Measurements from ENCODE around the gene ELMO2.

ELMO2 gene

GRCh38 chr20:46367967-46368901, 38.2 kb downstream of the ELMO2 start:
- H3F3A ChIP-seq (ENCODE audit: control insufficient read depth, insufficient read depth) = peaks cover 6% of the 10 kb centered on the region; the same call in 1 of the 2 replicates
- H3K27me3 ChIP-seq (ENCODE audit: control insufficient read depth, low read length) = no peaks in the 10 kb centered on the region
- peaks cover 8% of the 10 kb centered on the region for H3K4me1 ChIP-seq (ENCODE audit: control insufficient read depth, low read length)
- peaks cover 4% of the 10 kb centered on the region; the same call in 1 of the 2 replicates for H4K20me1 ChIP-seq (ENCODE audit: control insufficient read depth, insufficient read depth, low read depth, low read length)
- no peak overlapping the region for H3K4me3 ChIP-seq (ENCODE audit: low read length)
- no peak overlapping the region for H3K4me2 ChIP-seq (ENCODE audit: low read length)
- H3K9me2 ChIP-seq (replicated peaks; ENCODE audit: control insufficient read depth, low read length) = no peaks in the 10 kb centered on the region
- peaks cover 52% of the 10 kb centered on the region for H3K36me3 ChIP-seq (ENCODE audit: control insufficient read depth, low read length)
- H3K27ac ChIP-seq (ENCODE audit: low read depth, low read length) = no peak overlapping the region
- peaks cover 9% of the 10 kb centered on the region for H3K79me2 ChIP-seq (ENCODE audit: control insufficient read depth, low read length)
- TF ChIP-seq CTCF (IDR thresholded peaks at IDR 0.05; ENCODE audit: low read depth, low read length, poor library complexity, severe bottlenecking) (no peak), EZH2phosphoT487 (IDR thresholded peaks at IDR 0.05; ENCODE audit: borderline replicate concordance, low read length) (no peak)
- H3K9me3 ChIP-seq (ENCODE audit: control insufficient read depth, insufficient read depth, low read length) = no peaks in the 10 kb centered on the region

GRCh38 chr20:46367234-46367633, 39.2 kb downstream of the ELMO2 start:
- H3K9me3 ChIP-seq (ENCODE audit: control insufficient read depth, insufficient read depth, low read length) = no peaks in the 10 kb centered on the region
- H3K4me2 ChIP-seq (ENCODE audit: low read length) = no peak overlapping the region
- TF ChIP-seq CTCF (IDR thresholded peaks at IDR 0.05; ENCODE audit: low read depth, low read length, poor library complexity, severe bottlenecking) = no peak
- TF ChIP-seq EZH2phosphoT487 (IDR thresholded peaks at IDR 0.05; ENCODE audit: borderline replicate concordance, low read length) = no peak
- H3K4me3 ChIP-seq (ENCODE audit: low read length) = no peak overlapping the region
- no peaks in the 10 kb centered on the region for H3K9me2 ChIP-seq (replicated peaks; ENCODE audit: control insufficient read depth, low read length)
- H4K20me1 ChIP-seq (ENCODE audit: control insufficient read depth, insufficient read depth, low read depth, low read length) = peaks cover 12% of the 10 kb centered on the region; the same call in 1 of the 2 replicates
- peaks cover 18% of the 10 kb centered on the region for H3K4me1 ChIP-seq (ENCODE audit: control insufficient read depth, low read length)
- H3K27me3 ChIP-seq (ENCODE audit: control insufficient read depth, low read length) = no peaks in the 10 kb centered on the region
- H3K36me3 ChIP-seq (ENCODE audit: control insufficient read depth, low read length) = peaks cover 55% of the 10 kb centered on the region
- H3K27ac ChIP-seq (ENCODE audit: low read depth, low read length) = no peak overlapping the region
- H3F3A ChIP-seq (ENCODE audit: control insufficient read depth, insufficient read depth) = peaks cover 6% of the 10 kb centered on the region; the same call in 1 of the 2 replicates
- peaks cover 19% of the 10 kb centered on the region for H3K79me2 ChIP-seq (ENCODE audit: control insufficient read depth, low read length)

DNA sequence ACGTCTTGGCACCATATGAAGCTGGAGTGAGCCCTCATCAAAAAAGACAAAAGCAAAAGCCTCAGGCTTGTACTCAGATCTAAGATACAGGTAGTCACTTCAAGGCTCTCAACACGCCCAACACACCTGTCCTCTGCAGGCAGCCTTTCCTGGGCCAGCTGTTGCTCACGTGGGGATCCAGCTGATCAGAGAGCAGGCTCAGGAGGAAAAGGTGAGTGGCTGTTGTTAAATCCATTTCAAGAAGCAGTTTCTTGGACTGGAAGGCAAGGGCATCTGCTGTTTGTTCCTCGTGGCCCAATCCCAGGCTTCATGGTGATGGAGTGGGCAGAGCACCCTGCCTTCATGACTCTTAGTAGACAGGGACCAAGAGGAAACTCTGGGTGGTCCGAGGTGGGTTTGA, 39.6 kb downstream of the ELMO2 start:
- H3K27ac ChIP-seq (ENCODE audit: low read depth, low read length) = no peak overlapping the region
- no peaks in the 10 kb centered on the region for H3K9me3 ChIP-seq (ENCODE audit: control insufficient read depth, insufficient read depth, low read length)
- no peaks in the 10 kb centered on the region for H3K27me3 ChIP-seq (ENCODE audit: control insufficient read depth, low read length)
- TF ChIP-seq EZH2phosphoT487 (IDR thresholded peaks at IDR 0.05; ENCODE audit: borderline replicate concordance, low read length) (no peak), CTCF (IDR thresholded peaks at IDR 0.05; ENCODE audit: low read depth, low read length, poor library complexity, severe bottlenecking) (no peak)
- no peak overlapping the region for H3K4me3 ChIP-seq (ENCODE audit: low read length)
- peaks cover 6% of the 10 kb centered on the region; the same call in 1 of the 2 replicates for H3F3A ChIP-seq (ENCODE audit: control insufficient read depth, insufficient read depth)
- no peak overlapping the region for H3K4me2 ChIP-seq (ENCODE audit: low read length)
- H4K20me1 ChIP-seq (ENCODE audit: control insufficient read depth, insufficient read depth, low read depth, low read length) = peaks cover 12% of the 10 kb centered on the region; the same call in 1 of the 2 replicates
- peaks cover 55% of the 10 kb centered on the region for H3K36me3 ChIP-seq (ENCODE audit: control insufficient read depth, low read length)
- no peaks in the 10 kb centered on the region for H3K9me2 ChIP-seq (replicated peaks; ENCODE audit: control insufficient read depth, low read length)
- H3K79me2 ChIP-seq (ENCODE audit: control insufficient read depth, low read length) = peaks cover 23% of the 10 kb centered on the region
- H3K4me1 ChIP-seq (ENCODE audit: control insufficient read depth, low read length) = peaks cover 23% of the 10 kb centered on the region
